Measurements from ENCODE around the gene NEXMIF. TPM values are rescaled to one million over a fixed set of nuclear protein-coding genes. Genes with fewer than 3 reads are reported as not detected.
"Not testable (repeated sequence)": the region's sequence is repeated elsewhere in the genome, so short reads cannot be mapped to it uniquely, and the experiment has no call there.

NEXMIF gene
- total RNA-seq, 1 donor, result 1.6 TPM

- no peak overlapping the region for H3K4me3 ChIP-seq (ENCODE audit: low read length)
- no peaks in the 10 kb centered on the region for H3K27me3 ChIP-seq (ENCODE audit: insufficient read depth, low read length)
- no peaks in the 10 kb centered on the region for H3K4me1 ChIP-seq (ENCODE audit: insufficient read depth, low read length)
- no peaks in the 10 kb centered on the region for H3K9me3 ChIP-seq (ENCODE audit: low read depth, low read length)
These were observed 59.5 kb downstream of the NEXMIF start for GRCh38 chrX:74865725-74866124.

DNA sequence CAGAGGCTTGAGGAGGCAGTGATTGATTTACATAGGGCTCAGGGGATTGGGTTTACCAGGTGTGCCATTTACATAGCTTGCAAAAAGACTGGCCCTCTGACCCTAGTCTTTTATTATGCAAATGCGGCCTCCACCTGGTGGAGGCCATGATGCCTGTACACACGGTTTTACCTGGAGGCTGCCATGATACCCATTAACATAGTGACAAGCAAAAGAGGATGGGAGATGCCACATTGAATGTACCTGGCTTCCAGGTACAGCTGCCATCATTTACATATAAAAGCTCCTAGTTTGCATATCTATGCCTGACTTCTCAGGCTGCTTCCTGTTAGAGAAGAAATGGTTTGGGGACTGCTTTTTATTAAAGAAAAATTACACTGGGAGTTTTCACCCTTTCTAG, 72.0 kb downstream of the NEXMIF start:
- no peak overlapping the region for H3K4me3 ChIP-seq (ENCODE audit: low read length)
- peaks cover 9% of the 10 kb centered on the region for H3K9me3 ChIP-seq (ENCODE audit: low read depth, low read length)
- H3K4me1 ChIP-seq (ENCODE audit: insufficient read depth, low read length), result no peaks in the 10 kb centered on the region
- no peaks in the 10 kb centered on the region for H3K27me3 ChIP-seq (ENCODE audit: insufficient read depth, low read length)

DNA sequence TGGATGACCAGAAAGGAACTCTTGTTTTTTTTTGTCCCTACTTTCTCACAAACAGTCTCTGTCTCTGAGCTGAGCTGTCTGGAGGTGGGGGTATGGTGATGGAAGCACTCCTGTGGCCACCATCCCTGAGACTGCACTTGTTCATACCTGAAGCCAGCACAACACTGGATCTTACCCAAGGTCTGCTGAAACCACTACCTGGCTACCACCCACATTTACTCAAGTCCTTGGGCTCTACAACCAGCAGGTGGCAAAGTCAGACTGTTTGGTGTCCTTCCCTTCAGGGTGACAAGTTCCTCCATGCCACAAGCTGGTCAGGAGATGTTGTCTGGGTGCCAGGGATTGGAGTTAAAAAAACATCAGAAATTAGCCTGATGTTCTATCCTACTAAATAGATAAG, 89.7 kb downstream of the NEXMIF start:
- H3K9me3 ChIP-seq (ENCODE audit: low read depth, low read length), result no peaks in the 10 kb centered on the region
- H3K4me1 ChIP-seq (ENCODE audit: insufficient read depth, low read length), result no peaks in the 10 kb centered on the region
- no peak overlapping the region for H3K4me3 ChIP-seq (ENCODE audit: low read length)

GRCh38 chrX:74819797-74820196, 105.5 kb downstream of the NEXMIF start:
- H3K4me3 ChIP-seq (ENCODE audit: low read length); H3K9me3 ChIP-seq (ENCODE audit: low read depth, low read length); H3K4me1 ChIP-seq (ENCODE audit: insufficient read depth, low read length); H3K27me3 ChIP-seq (ENCODE audit: insufficient read depth, low read length): not testable (repeated sequence)

More for the DNA sequence above, 89.7 kb downstream of the NEXMIF start:
- H3K27me3 ChIP-seq (ENCODE audit: insufficient read depth, low read length), result no peaks in the 10 kb centered on the region

GRCh38 chrX:74814681-74815080, 110.6 kb downstream of the NEXMIF start:
- no peaks in the 10 kb centered on the region for H3K9me3 ChIP-seq (ENCODE audit: low read depth, low read length)
- no peaks in the 10 kb centered on the region for H3K4me1 ChIP-seq (ENCODE audit: insufficient read depth, low read length)
- no peak overlapping the region for H3K4me3 ChIP-seq (ENCODE audit: low read length)
- no peaks in the 10 kb centered on the region for H3K27me3 ChIP-seq (ENCODE audit: insufficient read depth, low read length)

DNA sequence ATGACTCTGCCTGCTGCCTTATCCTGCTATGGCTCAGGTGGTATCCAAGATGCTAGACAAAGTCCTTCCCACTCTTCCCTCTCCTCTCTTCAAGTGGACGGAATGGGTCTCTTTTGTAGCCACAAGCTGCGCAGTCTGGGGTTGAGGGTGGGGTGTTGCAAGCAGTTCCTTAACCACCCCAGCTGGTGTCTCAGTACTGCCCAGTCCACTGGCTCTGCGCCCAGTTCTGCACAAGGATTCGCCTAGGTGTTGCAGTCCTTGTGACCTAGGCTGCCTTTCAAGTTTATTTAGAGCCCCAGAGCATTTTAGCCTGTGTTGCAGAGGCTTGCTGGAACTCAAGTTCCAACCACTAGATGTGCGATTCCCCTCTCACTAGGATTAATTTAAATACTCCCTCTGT, 120.7 kb downstream of the NEXMIF start:
- Histone ChIP-seq H3K27me3 (ENCODE audit: insufficient read depth, low read length) (no peaks in the 10 kb centered on the region), H3K4me1 (ENCODE audit: insufficient read depth, low read length) (no peaks in the 10 kb centered on the region), H3K9me3 (ENCODE audit: low read depth, low read length) (no peaks in the 10 kb centered on the region), H3K4me3 (ENCODE audit: low read length) (no peak overlapping the region)

- Histone ChIP-seq H3K4me3 (ENCODE audit: low read length) (no peak overlapping the region), H3K27me3 (ENCODE audit: insufficient read depth, low read length) (no peaks in the 10 kb centered on the region), H3K9me3 (ENCODE audit: low read depth, low read length) (no peaks in the 10 kb centered on the region), H3K4me1 (ENCODE audit: insufficient read depth, low read length) (no peaks in the 10 kb centered on the region)
These were observed 125.2 kb downstream of the NEXMIF start for GRCh38 chrX:74800062-74800461.

DNA sequence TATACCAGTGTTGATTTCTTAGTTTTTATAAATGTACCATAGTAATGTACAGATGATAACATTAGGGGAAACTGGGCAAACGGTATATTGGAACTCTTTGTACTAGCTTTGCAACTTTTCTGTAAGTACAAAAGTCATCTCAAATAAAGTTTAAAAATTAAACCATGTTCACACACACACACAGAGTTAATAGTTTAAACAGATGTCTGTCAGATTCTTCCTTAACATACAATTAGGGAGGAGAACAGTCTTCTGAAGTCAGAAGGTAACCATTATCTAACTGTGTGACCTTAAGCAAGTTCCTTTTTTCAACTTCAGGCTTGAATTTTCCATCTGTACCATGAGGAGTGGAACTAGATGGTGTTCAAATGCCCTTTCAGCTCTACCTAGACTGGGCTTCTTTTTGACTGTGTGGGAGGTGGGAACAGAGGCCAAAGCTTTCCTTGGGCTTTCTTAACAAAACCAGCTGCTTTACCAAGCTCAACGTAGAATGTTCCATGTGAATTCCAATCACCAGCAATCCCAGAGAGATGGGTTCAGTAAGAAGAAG, 127.8 kb downstream of the NEXMIF start:
- Histone ChIP-seq H3K4me3 (ENCODE audit: low read length) (no peak overlapping the region), H3K27me3 (ENCODE audit: insufficient read depth, low read length) (no peaks in the 10 kb centered on the region), H3K9me3 (ENCODE audit: low read depth, low read length) (no peaks in the 10 kb centered on the region), H3K4me1 (ENCODE audit: insufficient read depth, low read length) (no peaks in the 10 kb centered on the region)

- Histone ChIP-seq H3K9me3 (ENCODE audit: low read depth, low read length) (no peaks in the 10 kb centered on the region), H3K4me3 (ENCODE audit: low read length) (no peak overlapping the region), H3K4me1 (ENCODE audit: insufficient read depth, low read length) (no peaks in the 10 kb centered on the region), H3K27me3 (ENCODE audit: insufficient read depth, low read length) (no peaks in the 10 kb centered on the region)
These were observed 136.6 kb downstream of the NEXMIF start for GRCh38 chrX:74788545-74789086.

GRCh38 chrX:74784629-74785028, 140.6 kb downstream of the NEXMIF start:
- Histone ChIP-seq H3K4me1 (ENCODE audit: insufficient read depth, low read length) (no peaks in the 10 kb centered on the region), H3K9me3 (ENCODE audit: low read depth, low read length) (no peaks in the 10 kb centered on the region), H3K4me3 (ENCODE audit: low read length) (no peak overlapping the region), H3K27me3 (ENCODE audit: insufficient read depth, low read length) (no peaks in the 10 kb centered on the region)

DNA sequence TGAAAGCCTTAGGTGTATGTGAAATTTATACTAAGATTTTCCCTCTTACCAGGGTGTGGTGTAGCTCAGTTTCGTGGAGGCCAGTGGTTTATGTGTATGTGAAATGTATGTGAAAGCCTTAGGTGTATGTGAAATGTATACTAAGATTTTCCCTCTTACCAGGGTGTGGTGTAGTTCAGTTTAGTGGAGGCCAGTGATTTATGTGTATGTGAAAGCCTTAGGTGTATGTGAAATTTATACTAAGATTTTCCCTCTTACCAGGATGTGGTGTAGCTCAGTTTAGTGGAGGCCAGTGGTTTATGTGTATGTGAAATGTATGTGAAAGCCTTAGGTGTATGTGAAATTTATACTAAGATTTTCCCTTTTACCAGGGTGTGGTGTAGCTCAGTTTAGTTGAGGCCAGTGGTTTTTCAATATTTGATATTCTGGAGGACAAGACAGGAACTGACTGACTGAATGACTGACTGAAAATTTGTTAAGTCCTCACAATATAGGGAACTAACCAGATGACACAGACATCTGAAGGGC, 143.7 kb downstream of the NEXMIF start:
- no peaks in the 10 kb centered on the region for H3K27me3 ChIP-seq (ENCODE audit: insufficient read depth, low read length)
- H3K9me3 ChIP-seq (ENCODE audit: low read depth, low read length), result no peaks in the 10 kb centered on the region
- H3K4me1 ChIP-seq (ENCODE audit: insufficient read depth, low read length), result no peaks in the 10 kb centered on the region
- H3K4me3 ChIP-seq (ENCODE audit: low read length), result no peak overlapping the region

GRCh38 chrX:74779175-74779574, 146.1 kb downstream of the NEXMIF start:
- no peaks in the 10 kb centered on the region for H3K4me1 ChIP-seq (ENCODE audit: insufficient read depth, low read length)
- H3K27me3 ChIP-seq (ENCODE audit: insufficient read depth, low read length), result no peaks in the 10 kb centered on the region
- no peak overlapping the region for H3K4me3 ChIP-seq (ENCODE audit: low read length)
- no peaks in the 10 kb centered on the region for H3K9me3 ChIP-seq (ENCODE audit: low read depth, low read length)

DNA sequence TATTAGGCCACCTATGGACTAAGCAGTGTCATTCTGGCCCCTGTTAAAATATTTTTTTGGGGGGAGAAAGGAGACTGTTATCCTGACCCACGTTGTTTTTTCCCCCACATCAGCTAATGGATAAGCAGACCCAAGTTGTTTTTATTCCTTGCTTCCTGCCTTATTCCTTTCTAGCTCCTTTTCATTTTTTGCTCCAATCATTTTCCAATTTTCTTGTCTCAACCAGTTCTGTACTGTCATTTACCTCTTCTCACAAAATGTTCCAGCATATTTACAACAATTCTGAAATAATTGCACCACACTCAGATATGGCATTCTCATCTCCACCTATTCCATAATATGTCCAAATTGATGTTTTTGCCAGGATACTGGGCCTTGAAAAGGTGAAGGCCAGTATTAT, 150.3 kb downstream of the NEXMIF start:
- H3K27me3 ChIP-seq (ENCODE audit: insufficient read depth, low read length), result no peaks in the 10 kb centered on the region
- no peaks in the 10 kb centered on the region for H3K9me3 ChIP-seq (ENCODE audit: low read depth, low read length)
- no peaks in the 10 kb centered on the region for H3K4me1 ChIP-seq (ENCODE audit: insufficient read depth, low read length)
- no peak overlapping the region for H3K4me3 ChIP-seq (ENCODE audit: low read length)

DNA sequence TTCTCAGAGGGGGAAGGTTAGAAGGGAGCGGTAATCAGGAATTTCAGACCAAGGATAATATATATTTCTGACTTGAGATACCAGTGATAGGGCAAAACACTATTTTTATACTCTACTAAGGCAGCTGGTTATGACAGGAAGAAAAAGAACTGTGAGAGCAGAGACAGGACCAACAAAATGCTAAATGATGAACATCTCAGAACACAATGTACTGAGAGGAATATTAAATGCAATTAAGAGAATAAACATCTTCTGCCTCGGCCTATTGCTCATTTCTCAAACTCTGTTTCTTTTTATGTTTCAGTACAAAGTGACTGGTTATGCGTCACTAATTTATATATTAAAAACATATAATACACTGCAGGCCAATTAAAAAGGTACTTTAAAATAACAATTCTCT, 188.8 kb downstream of the NEXMIF start:
- no peak overlapping the region for H3K4me3 ChIP-seq (ENCODE audit: low read length)
- H3K4me1 ChIP-seq (ENCODE audit: insufficient read depth, low read length), result no peaks in the 10 kb centered on the region
- H3K27me3 ChIP-seq (ENCODE audit: insufficient read depth, low read length), result no peaks in the 10 kb centered on the region
- H3K9me3 ChIP-seq (ENCODE audit: low read depth, low read length), result no peaks in the 10 kb centered on the region

- no peaks in the 10 kb centered on the region for H3K27me3 ChIP-seq (ENCODE audit: insufficient read depth, low read length)
- no peak overlapping the region for H3K4me3 ChIP-seq (ENCODE audit: low read length)
- no peaks in the 10 kb centered on the region for H3K4me1 ChIP-seq (ENCODE audit: insufficient read depth, low read length)
These were observed 220.0 kb downstream of the NEXMIF start for GRCh38 chrX:74705269-74705668.

DNA sequence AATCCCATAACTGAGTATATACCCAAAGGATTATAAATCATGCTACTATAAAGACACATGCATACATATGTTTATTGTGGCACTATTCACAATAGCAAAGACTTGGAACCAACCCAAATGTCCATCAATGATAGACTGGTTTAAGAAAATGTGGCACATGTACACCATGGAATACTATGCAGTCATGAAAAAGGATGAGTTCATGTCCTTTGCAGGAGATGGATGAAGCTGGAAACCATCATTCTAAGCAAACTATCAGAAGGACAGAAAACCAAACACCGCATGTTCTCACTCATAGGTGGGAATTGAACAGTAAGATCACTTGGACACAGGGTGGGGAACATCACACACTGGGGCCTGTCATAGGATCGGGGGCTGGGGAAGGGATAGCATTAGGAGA, 223.9 kb downstream of the NEXMIF start:
- H3K4me3 ChIP-seq (ENCODE audit: low read length); H3K27me3 ChIP-seq (ENCODE audit: insufficient read depth, low read length); H3K9me3 ChIP-seq (ENCODE audit: low read depth, low read length); H3K4me1 ChIP-seq (ENCODE audit: insufficient read depth, low read length): not testable (repeated sequence)

More at GRCh38 chrX:74705269-74705668, 220.0 kb downstream of the NEXMIF start:
- no peaks in the 10 kb centered on the region for H3K9me3 ChIP-seq (ENCODE audit: low read depth, low read length)
